Panc1 (cell line): ENCODE results near the gene HEATR3.

Experiments used
- CTCF ChIP-seq: fragments of 450-650 bp; IDR thresholded peaks from 2 replicates; pipeline ENCODE4 v1.5.1; 2017; ENCODE audit warnings: mild to moderate bottlenecking
- POLR2AphosphoS5 ChIP-seq: IDR thresholded peaks from 2 replicates; pipeline ENCODE4 v1.6.1; 2012; ENCODE audit warnings: mild to moderate bottlenecking, low read depth, low read length, moderate library complexity
- REST ChIP-seq, 2 experiments: IDR thresholded peaks; 2 replicates each; pipeline ENCODE4 v1.6.1; 2011 to 2012; ENCODE audit warnings: low read depth in 2 of 2, control low read depth in 1 of 2, low read length in 1 of 2, mild to moderate bottlenecking in 1 of 2, moderate library complexity in 1 of 2; ENCODE audit not compliant: insufficient read depth in 1 of 2

- TF ChIP-seq POLR2AphosphoS5 (no peak), CTCF (no peak), REST (IDR thresholded peaks at IDR 0.05; ENCODE audit: insufficient read depth in 1 of 2, low read depth in 2 of 2, low read length in 1 of 2) (no peak)
These were observed 36.4 kb downstream of the HEATR3 start for GRCh38 chr16:50102051-50102746.
